OCI-LY7 (cell line): ENCODE data around the gene CLEC2L. TPM values are rescaled to one million over a fixed set of nuclear protein-coding genes. Genes with fewer than 3 reads are reported as not detected.

Experiments
- BruUV-seq: library from RNA; stranded (reverse); fragments of 400-500 nt; replicated peaks from 2 replicates; lab custom pipeline; 2021; lab: Mats Ljungman, UMichigan
- CTCF ChIA-PET: fragments of 300-600 bp; sonication (Branson Sonifier 250); formaldehyde crosslinking; loops from one replicate; lab custom pipeline; 2022; ENCODE audit warnings: antibody characterized with exemption; ENCODE audit not compliant: unreplicated experiment; lab: Charles Lee
- POLR2A ChIA-PET: fragments of 300-600 bp; sonication (Branson Sonifier 250); formaldehyde crosslinking; loops from one replicate; lab custom pipeline; 2022; ENCODE audit warnings: antibody characterized with exemption; lab: Charles Lee
- DNase-seq: peaks from one replicate; pipeline ENCODE4 v3.0.0-alpha.2; 2015; ENCODE audit warnings: low spot score
- H2AFZ ChIP-seq: fragments of 200-600 bp; sonication (generic), shearing (Covaris generic); 2 replicates; pipeline ENCODE4 v1.6.1; 2014; ENCODE audit warnings: mild to moderate bottlenecking, antibody characterized with exemption, low read length, moderate library complexity
- H3K27ac ChIP-seq: fragments of 200-600 bp; sonication (generic); 2 replicates; pipeline ENCODE4 v1.5.1; 2014; ENCODE audit warnings: mixed run types, low read depth, mild to moderate bottlenecking, moderate library complexity, low read length, inconsistent platforms; ENCODE audit not compliant: poor library complexity, severe bottlenecking
- H3K36me3 ChIP-seq: fragments of 200-600 bp; sonication (generic); 2 replicates; pipeline ENCODE4 v1.6.1; 2014; ENCODE audit warnings: mild to moderate bottlenecking, antibody characterized with exemption, low read length, moderate library complexity, mixed read lengths; ENCODE audit not compliant: insufficient read depth
- H3K4me1 ChIP-seq: fragments of 200-600 bp; sonication (generic); 2 replicates; pipeline ENCODE4 v1.5.1; 2014; ENCODE audit warnings: mild to moderate bottlenecking, low read length; ENCODE audit not compliant: insufficient read depth, poor library complexity, severe bottlenecking
- H3K4me2 ChIP-seq: fragments of 200-600 bp; sonication (generic); 2 replicates; pipeline ENCODE4 v1.6.1; 2014; ENCODE audit warnings: mild to moderate bottlenecking, low read length
- H3K4me3 ChIP-seq: fragments of 200-600 bp; sonication (generic); 2 replicates; pipeline ENCODE4 v1.5.1; 2014; ENCODE audit warnings: mild to moderate bottlenecking, low read depth, low read length; ENCODE audit not compliant: poor library complexity, severe bottlenecking
- H3K79me2 ChIP-seq: fragments of 200-600 bp; sonication (generic); 2 replicates; pipeline ENCODE4 v1.6.1; 2016; ENCODE audit warnings: low read depth, mild to moderate bottlenecking, low read length, moderate library complexity, mixed read lengths; ENCODE audit not compliant: insufficient read depth
- H3K9me2 ChIP-seq: fragments of 200-600 bp; sonication (generic); 2 replicates; pipeline ENCODE4 v1.6.1; 2016; ENCODE audit warnings: mild to moderate bottlenecking, low read length, mixed read lengths; ENCODE audit not compliant: insufficient read depth
- H3K9me3 ChIP-seq: fragments of 200-600 bp; sonication (generic); 2 replicates; pipeline ENCODE4 v1.6.1; 2014; ENCODE audit warnings: mild to moderate bottlenecking, mixed run types, low read length, mixed read lengths
- H4K20me1 ChIP-seq: fragments of 200-600 bp; sonication (generic); 2 replicates; pipeline ENCODE4 v1.6.1; 2014; ENCODE audit warnings: mild to moderate bottlenecking, antibody characterized with exemption, low read length, moderate library complexity, mixed read lengths; ENCODE audit not compliant: insufficient read depth
- CTCF ChIP-seq: fragments of 200-600 bp; sonication (generic); conservative IDR thresholded peaks from 2 replicates; pipeline ENCODE4 v1.5.1; 2014; ENCODE audit warnings: mild to moderate bottlenecking, antibody characterized with exemption, low read length, moderate library complexity, mixed read lengths
- EZH2phosphoT487 ChIP-seq: fragments of 200-600 bp; sonication (generic); IDR thresholded peaks from 2 replicates; pipeline ENCODE4 v1.6.1; 2018; ENCODE audit warnings: low read depth, borderline replicate concordance, mild to moderate bottlenecking, mixed run types, antibody characterized with exemption, low read length, moderate library complexity, mixed read lengths
- intact Hi-C: fragments of 100-400 bp; cut with micrococcal nuclease; formaldehyde crosslinking; loops from one replicate; pipeline ENCODE4 v1.10.0; 2022; ENCODE audit not compliant: unreplicated experiment
- total RNA-seq, 2 experiments: library from RNA; depleted of rRNA in 1 of 2; stranded (reverse); fragments of >200 nt in 1 of 2; shearing (Covaris generic) in 1 of 2; gene quantifications; 2 replicates each; pipeline ENCODE4 v1.2.3, GENCODE V29; 2014 to 2022

CLEC2L gene
- total RNA-seq, 2 experiments from 2014 or later, result not detected

- no TSS peak for BruUV-seq
- POLR2A ChIA-PET, result no interaction called here
Observed at GRCh38 chr7:139573871-139574270, 50.4 kb downstream of the CLEC2L start.

GRCh38 chr7:139574618-139575337 lies 51.3 kb downstream of the CLEC2L start:
- DNase-seq, result no peak
- POLR2A ChIA-PET, result no interaction called here
- intact Hi-C loops, result no loop called here
- TF ChIP-seq CTCF (no peak), EZH2phosphoT487 (no peak)
- H2AFZ ChIP-seq, result no peak overlapping the region
- H4K20me1 ChIP-seq, result no peaks in the 10 kb centered on the region
- no peaks in the 10 kb centered on the region for H3K9me2 ChIP-seq
- CTCF ChIA-PET, result no interaction called here
- H3K4me3 ChIP-seq, result no peak overlapping the region
- no peaks in the 10 kb centered on the region for H3K9me3 ChIP-seq
- no peaks in the 10 kb centered on the region for H3K79me2 ChIP-seq
- H3K36me3 ChIP-seq, result no peaks in the 10 kb centered on the region
- BruUV-seq, result no TSS peak
- H3K27ac ChIP-seq, result no peak overlapping the region
- H3K4me2 ChIP-seq, result no peak overlapping the region
- H3K4me1 ChIP-seq, result no peaks in the 10 kb centered on the region

More at GRCh38 chr7:139573871-139574270, 50.4 kb downstream of the CLEC2L start:
- Histone ChIP-seq H3K36me3 (no peaks in the 10 kb centered on the region), H3K9me2 (no peaks in the 10 kb centered on the region), H2AFZ (no peak overlapping the region), H4K20me1 (no peaks in the 10 kb centered on the region), H3K27ac (no peak overlapping the region), H3K4me2 (no peak overlapping the region), H3K4me3 (no peak overlapping the region), H3K4me1 (no peaks in the 10 kb centered on the region), H3K9me3 (no peaks in the 10 kb centered on the region), H3K79me2 (no peaks in the 10 kb centered on the region)
- no peak for DNase-seq
- CTCF ChIA-PET, result no interaction called here
- TF ChIP-seq EZH2phosphoT487, result no peak
- no peak for TF ChIP-seq CTCF
- intact Hi-C loops, result no loop called here

GRCh38 chr7:139575338-139575680 lies 51.8 kb downstream of the CLEC2L start:
- H3K9me3 ChIP-seq, result no peaks in the 10 kb centered on the region
- ChIA-PET CTCF (no interaction called here), POLR2A (no interaction called here)

More at GRCh38 chr7:139575338-139575680, 51.8 kb downstream of the CLEC2L start:
- intact Hi-C loops, result no loop called here
- Histone ChIP-seq H3K4me2 (no peak overlapping the region), H3K36me3 (no peaks in the 10 kb centered on the region), H3K27ac (no peak overlapping the region), H2AFZ (no peak overlapping the region), H3K79me2 (no peaks in the 10 kb centered on the region), H3K4me1 (no peaks in the 10 kb centered on the region), H3K4me3 (no peak overlapping the region), H4K20me1 (no peaks in the 10 kb centered on the region), H3K9me2 (no peaks in the 10 kb centered on the region)
- no peak for TF ChIP-seq EZH2phosphoT487
- no peak for TF ChIP-seq CTCF
- DNase-seq, result no peak
- BruUV-seq, result no TSS peak
